ENCODE data around the gene ZDHHC4. TPM values are rescaled to one million over a fixed set of nuclear protein-coding genes. Genes with fewer than 3 reads are reported as not detected.

The ZDHHC4 gene
- total RNA-seq, 2 experiments from 2014 or later, result 27.8 to 32.0 TPM

DNA sequence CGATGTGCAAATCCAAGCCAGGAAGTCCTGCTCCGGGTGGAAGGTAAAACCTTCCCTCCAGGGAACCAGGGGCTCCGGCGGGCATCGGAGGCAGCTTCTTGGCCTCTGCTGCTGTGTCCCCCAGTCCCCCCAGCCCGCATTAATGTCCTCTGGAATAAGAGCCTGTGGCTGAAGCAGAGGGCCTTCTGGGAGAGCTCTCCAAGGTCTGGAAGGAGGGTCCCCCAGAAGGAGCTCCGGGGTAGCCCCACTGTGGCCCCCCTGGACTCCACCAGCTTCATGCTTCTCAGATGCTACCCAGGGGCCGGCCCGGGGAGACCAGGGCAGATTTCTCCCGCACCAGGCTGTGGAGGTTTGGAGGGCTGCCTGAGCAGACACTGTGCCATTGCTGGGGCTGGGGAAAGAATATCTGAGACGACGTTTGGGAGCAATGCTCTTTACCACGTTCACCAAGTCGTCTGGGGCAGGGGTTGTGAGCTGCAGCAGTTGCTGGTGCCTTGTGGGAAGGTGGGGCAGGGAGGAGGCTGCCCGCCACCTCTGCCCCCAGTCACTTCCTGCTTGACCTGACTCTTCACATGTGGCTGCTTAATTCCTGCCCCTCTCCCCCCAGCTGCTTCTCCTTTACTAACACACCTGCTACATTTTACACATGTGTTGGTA, 46.5 kb downstream of the ZDHHC4 start:
- no peaks in the 10 kb centered on the region for H3K27me3 Mint-ChIP-seq
- H3K27ac Mint-ChIP-seq, result peak overlapping the region; percentile 86
- ChIA-PET CTCF (interaction anchor here (0.9 kb wide), 1 partner anchor 33 kb away, joined by 3 read pairs; no protein-coding TSS in a partner anchor), POLR2A (interaction anchor here (0.7 to 1.2 kb wide), 2 partner anchors 34 to 167 kb away, joined by 4 to 5 read pairs; partner anchors contain the start of gene INTS15)
- H3K4me3 Mint-ChIP-seq, result peak overlapping the region; percentile 53
- peak; percentile 70 for ATAC-seq
- H3K36me3 Mint-ChIP-seq (ENCODE audit: low read depth), result peaks cover 12% of the 10 kb centered on the region
- peak; percentile 45 for DNase-seq
- intact Hi-C loops (cut with micrococcal nuclease), result no loop called here
- no peak for TF ChIP-seq CTCF (IDR thresholded peaks at IDR 0.05)
- no peaks in the 10 kb centered on the region for H3K9me3 Mint-ChIP-seq
- H3K4me1 Mint-ChIP-seq (ENCODE audit: low read depth), result peaks cover 39% of the 10 kb centered on the region

- no peak for ATAC-seq
- ChIA-PET POLR2A (interaction anchor here (0.7 to 1.2 kb wide), 2 partner anchors 35 to 167 kb away, joined by 4 to 5 read pairs; partner anchors contain the start of gene INTS15), CTCF (no interaction called here)
- Mint-ChIP-seq H3K4me3 (peak overlapping the region; percentile 53), H3K27ac (peak overlapping the region; percentile 86), H3K9me3 (no peaks in the 10 kb centered on the region), H3K4me1 (ENCODE audit: low read depth) (peaks cover 39% of the 10 kb centered on the region), H3K27me3 (no peaks in the 10 kb centered on the region), H3K36me3 (ENCODE audit: low read depth) (peaks cover 12% of the 10 kb centered on the region)
- DNase-seq, result no peak
- intact Hi-C loops (cut with micrococcal nuclease), result no loop called here
- TF ChIP-seq CTCF (IDR thresholded peaks at IDR 0.05), result no peak
Observed at GRCh38 chr7:6624246-6624611, 47.0 kb downstream of the ZDHHC4 start.

- DNase-seq (no peak), ATAC-seq (no peak)
- H3K4me3 Mint-ChIP-seq, result no peak overlapping the region
- CTCF ChIA-PET, result interaction anchor here (0.7 kb wide), 1 partner anchor 10 kb away, joined by 3 read pairs; no protein-coding TSS in a partner anchor
- POLR2A ChIA-PET, result no interaction called here
- H3K27me3 Mint-ChIP-seq, result no peaks in the 10 kb centered on the region
- H3K9me3 Mint-ChIP-seq, result no peaks in the 10 kb centered on the region
- no peak overlapping the region for H3K27ac Mint-ChIP-seq
- H3K4me1 Mint-ChIP-seq (ENCODE audit: low read depth), result peaks cover 14% of the 10 kb centered on the region
- TF ChIP-seq CTCF (IDR thresholded peaks at IDR 0.05), result no peak
- H3K36me3 Mint-ChIP-seq (ENCODE audit: low read depth), result peaks cover 3% of the 10 kb centered on the region
- intact Hi-C loops (cut with micrococcal nuclease), result no loop called here
Observed at GRCh38 chr7:6628045-6628444, 50.8 kb downstream of the ZDHHC4 start.

GRCh38 chr7:6630007-6630849, 53.0 kb downstream of the ZDHHC4 start:
- intact Hi-C loops (cut with micrococcal nuclease), result no loop called here
- H3K36me3 Mint-ChIP-seq (ENCODE audit: low read depth), result no peaks in the 10 kb centered on the region

More at GRCh38 chr7:6630007-6630849, 53.0 kb downstream of the ZDHHC4 start:
- DNase-seq (no peak), ATAC-seq (no peak)
- Mint-ChIP-seq H3K27ac (no peak overlapping the region), H3K9me3 (peaks cover 2% of the 10 kb centered on the region), H3K27me3 (no peaks in the 10 kb centered on the region), H3K4me3 (no peak overlapping the region), H3K4me1 (ENCODE audit: low read depth) (no peaks in the 10 kb centered on the region)
- no peak for TF ChIP-seq CTCF (IDR thresholded peaks at IDR 0.05)
- ChIA-PET CTCF (interaction anchor here (1.0 kb wide), 1 partner anchor 40 kb away, joined by 3 read pairs; the partner anchor contains the start of gene INTS15), POLR2A (no interaction called here)
